GM13977 (cell line): ENCODE data around the gene TNFSF4.
A peak's percentile ranks its signal among the peaks of the same experiment; 100 is the strongest.

Source experiments
- DNase-seq: peaks from one replicate; pipeline ENCODE4 v3.0.0; 2012; ENCODE audit warnings: low spot score
- in situ Hi-C: fragments of 300-500 bp; cut with MboI; formaldehyde crosslinking; loops from one replicate; pipeline ENCODE4 v1.12.0; 2022; ENCODE audit warnings: low sequenced_read_pairs, low pct_unique_long_range_greater_than_20kb, mixed read lengths, inconsistent platforms; ENCODE audit not compliant: unreplicated experiment
- TF ChIP-seq, protein P1 (sequence below): IDR thresholded peaks from 2 replicates; pipeline ENCODE4 v1.5.1; 2012; ENCODE audit warnings: mild to moderate bottlenecking, control low read depth; ENCODE audit not compliant: insufficient read depth; ENCODE audit errors: extremely low read depth, missing control alignments

Gene TNFSF4

DNA sequence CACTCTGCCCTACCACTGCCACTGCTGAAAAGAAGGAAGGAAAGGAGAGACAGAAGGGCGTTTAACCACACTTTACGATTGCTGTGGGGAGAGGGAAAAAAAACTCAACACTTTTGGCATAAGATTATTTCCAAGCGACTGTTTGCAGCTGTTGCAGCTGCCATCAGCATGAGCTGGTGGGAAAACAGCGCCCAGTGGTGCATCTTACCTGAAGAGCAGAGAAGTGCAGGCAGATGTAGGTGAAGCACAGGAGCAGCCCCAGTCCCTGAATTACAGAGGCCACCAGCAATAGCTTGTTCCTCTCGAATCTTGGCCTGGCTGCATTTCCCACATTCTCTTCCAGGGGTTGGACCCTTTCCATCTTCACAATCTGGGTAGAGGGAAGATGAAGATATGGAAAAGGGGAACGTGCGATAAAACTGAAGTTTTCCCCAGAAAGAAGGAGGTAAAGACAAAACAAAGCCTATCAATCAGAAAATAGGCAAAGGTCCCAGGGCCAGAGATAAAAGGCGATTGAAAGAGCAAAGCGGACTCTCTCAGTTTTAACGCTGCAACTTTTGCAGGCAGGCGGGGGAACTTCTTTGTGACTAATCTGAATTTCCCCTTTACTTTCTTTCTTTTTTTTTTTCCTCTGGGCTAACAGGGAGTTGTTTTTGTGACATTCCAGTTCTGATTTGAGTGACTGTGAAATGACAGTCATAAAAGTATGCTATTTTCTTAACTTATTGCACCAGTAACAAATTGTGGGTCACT is at the start of gene TNFSF4:
Gene TNFSF4 (minus strand): TSS at position 516 of the 753 bp plus-strand sequence. CDS start 155 bp downstream, at position 361.
- TF ChIP-seq, protein P1, sequence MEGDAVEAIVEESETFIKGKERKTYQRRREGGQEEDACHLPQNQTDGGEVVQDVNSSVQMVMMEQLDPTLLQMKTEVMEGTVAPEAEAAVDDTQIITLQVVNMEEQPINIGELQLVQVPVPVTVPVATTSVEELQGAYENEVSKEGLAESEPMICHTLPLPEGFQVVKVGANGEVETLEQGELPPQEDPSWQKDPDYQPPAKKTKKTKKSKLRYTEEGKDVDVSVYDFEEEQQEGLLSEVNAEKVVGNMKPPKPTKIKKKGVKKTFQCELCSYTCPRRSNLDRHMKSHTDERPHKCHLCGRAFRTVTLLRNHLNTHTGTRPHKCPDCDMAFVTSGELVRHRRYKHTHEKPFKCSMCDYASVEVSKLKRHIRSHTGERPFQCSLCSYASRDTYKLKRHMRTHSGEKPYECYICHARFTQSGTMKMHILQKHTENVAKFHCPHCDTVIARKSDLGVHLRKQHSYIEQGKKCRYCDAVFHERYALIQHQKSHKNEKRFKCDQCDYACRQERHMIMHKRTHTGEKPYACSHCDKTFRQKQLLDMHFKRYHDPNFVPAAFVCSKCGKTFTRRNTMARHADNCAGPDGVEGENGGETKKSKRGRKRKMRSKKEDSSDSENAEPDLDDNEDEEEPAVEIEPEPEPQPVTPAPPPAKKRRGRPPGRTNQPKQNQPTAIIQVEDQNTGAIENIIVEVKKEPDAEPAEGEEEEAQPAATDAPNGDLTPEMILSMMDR, result no peak
- in situ Hi-C loops, result loop anchor here (10.0 to 25.0 kb wide), 2 partner anchors 462 to 605 kb away; partner anchors contain the start of genes CENPL and DARS2
- no peak for DNase-seq

- TF ChIP-seq, protein P1, result peak; percentile 66
- no peak for DNase-seq
- in situ Hi-C loops, result loop anchor here (25.0 kb wide), 1 partner anchor 157 kb away; no protein-coding TSS in a partner anchor
Observed at GRCh38 chr1:173255214-173255813, 48.2 kb upstream of the TNFSF4 start.

GRCh38 chr1:173253046-173253445 is 45.9 kb upstream of the TNFSF4 start:
- DNase-seq, result no peak
- in situ Hi-C loops, result loop anchor here (25.0 kb wide), 1 partner anchor 159 kb away; no protein-coding TSS in a partner anchor
- TF ChIP-seq, protein P1, result no peak

DNA sequence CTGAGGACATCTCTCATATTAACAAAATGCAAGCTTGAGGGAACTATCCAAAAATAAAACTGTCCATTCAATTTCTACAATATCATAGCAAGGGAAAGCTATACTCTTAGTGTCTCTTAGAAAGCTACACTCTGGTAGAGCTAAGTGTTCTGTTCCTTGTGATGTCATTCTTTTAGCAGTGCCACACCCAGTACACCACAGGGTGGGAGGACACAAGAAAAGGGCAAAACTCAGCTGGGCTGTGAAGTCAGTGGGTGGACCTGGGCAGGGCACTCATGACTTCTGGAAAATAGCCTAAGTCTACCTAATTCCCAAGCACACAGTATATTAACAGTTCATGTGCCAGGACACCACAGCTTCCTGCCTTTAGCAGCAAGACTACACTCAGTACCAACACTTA is 42.2 kb upstream of the TNFSF4 start:
- DNase-seq, result no peak
- in situ Hi-C loops, result no loop called here
- TF ChIP-seq, protein P1, result no peak

GRCh38 chr1:173248247-173248940 is 41.3 kb upstream of the TNFSF4 start:
- in situ Hi-C loops, result no loop called here
- TF ChIP-seq, protein P1, result no peak
- DNase-seq, result no peak

DNA sequence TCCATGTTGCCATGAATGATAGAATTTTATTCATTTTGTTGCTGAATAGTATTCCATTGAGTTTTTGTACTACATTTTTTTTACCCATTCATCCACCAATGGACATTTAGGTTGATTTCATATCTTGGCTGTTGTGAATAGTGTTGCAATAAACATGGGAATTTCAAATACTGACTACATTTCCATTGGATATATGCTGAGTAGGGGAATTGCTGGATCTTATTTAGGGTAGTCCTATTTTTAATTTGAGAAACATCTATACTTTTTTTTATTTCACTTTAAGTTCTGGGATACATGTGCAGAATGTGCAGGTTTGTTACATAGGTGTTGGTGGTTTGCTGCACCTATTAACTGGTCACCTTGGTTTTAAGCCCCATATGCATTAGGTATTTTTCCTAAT is 38.8 kb upstream of the TNFSF4 start:
- TF ChIP-seq, protein P1, result no peak
- no peak for DNase-seq
- in situ Hi-C loops, result no loop called here
